Measurements from ENCODE around the gene DMXL1. TPM values are rescaled to one million over a fixed set of nuclear protein-coding genes. Genes with fewer than 3 reads are reported as not detected.

DMXL1 gene
- total and polyA plus RNA-seq, 4 donors, result 4.3 to 38.1 (median 25.1) TPM

DNA sequence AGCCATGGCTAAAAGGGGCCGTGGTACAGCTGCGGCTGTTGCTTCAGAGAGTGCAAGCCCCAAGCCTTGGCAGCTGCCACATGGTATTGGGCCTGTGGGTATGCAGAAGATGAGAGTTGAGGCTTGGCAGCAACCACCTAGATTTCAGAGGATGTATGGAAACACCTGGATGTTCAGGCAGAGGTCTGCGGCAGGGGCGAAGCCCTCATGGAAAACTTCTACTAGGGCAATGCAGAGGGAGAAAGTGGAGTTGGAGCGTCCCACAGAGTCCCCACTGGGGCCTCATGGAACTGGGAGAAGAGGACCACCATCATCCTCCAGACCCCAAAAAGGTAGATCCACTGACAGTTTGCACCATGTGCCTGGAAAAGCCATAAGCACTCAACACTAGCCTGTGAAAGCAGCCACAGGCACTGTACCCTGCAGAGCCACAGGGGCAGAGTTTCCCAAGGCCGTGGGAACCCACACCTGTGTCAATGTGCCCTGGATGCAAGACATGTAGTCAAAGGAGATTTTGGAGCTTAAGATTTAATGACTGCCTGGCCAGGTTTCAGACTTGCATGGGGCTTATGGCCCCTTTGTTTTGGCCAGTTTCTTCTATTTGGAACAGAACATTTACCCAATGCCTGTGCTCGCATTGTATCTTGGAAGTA is 65.9 kb downstream of the DMXL1 start (continued):
- TF ChIP-seq, protein P1, sequence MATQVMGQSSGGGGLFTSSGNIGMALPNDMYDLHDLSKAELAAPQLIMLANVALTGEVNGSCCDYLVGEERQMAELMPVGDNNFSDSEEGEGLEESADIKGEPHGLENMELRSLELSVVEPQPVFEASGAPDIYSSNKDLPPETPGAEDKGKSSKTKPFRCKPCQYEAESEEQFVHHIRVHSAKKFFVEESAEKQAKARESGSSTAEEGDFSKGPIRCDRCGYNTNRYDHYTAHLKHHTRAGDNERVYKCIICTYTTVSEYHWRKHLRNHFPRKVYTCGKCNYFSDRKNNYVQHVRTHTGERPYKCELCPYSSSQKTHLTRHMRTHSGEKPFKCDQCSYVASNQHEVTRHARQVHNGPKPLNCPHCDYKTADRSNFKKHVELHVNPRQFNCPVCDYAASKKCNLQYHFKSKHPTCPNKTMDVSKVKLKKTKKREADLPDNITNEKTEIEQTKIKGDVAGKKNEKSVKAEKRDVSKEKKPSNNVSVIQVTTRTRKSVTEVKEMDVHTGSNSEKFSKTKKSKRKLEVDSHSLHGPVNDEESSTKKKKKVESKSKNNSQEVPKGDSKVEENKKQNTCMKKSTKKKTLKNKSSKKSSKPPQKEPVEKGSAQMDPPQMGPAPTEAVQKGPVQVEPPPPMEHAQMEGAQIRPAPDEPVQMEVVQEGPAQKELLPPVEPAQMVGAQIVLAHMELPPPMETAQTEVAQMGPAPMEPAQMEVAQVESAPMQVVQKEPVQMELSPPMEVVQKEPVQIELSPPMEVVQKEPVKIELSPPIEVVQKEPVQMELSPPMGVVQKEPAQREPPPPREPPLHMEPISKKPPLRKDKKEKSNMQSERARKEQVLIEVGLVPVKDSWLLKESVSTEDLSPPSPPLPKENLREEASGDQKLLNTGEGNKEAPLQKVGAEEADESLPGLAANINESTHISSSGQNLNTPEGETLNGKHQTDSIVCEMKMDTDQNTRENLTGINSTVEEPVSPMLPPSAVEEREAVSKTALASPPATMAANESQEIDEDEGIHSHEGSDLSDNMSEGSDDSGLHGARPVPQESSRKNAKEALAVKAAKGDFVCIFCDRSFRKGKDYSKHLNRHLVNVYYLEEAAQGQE (IDR thresholded peaks at IDR 0.05), result no peak

DNA sequence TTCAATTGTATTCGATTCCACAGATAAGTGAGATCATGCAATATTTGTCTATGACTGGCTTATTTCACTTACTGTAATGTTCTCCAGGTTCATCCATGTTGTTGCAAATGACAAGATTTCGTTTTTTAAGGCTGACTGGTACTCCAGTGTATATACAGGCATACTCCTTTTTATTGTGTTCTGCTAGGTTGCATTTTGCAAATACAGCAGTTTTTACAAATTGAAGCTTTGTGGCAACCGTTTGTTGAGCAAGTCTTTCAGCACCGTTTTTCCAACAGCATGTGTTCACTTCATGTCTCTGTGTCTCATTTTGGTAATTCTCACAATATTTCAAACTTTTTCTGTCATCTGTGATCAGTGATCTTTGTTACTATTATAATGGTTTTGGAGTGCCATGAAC is 82.7 kb downstream of the DMXL1 start:
- Histone ChIP-seq H3K27me3 (ENCODE audit: control insufficient read depth in 4 of 4, insufficient read depth in 4 of 4, low read length in 3 of 4) (no peaks in the 10 kb centered on the region), H3K9me3 (ENCODE audit: control insufficient read depth in 4 of 4, low read length in 3 of 4) (no peaks in the 10 kb centered on the region), H3K4me1 (ENCODE audit: control insufficient read depth in 4 of 4, insufficient read depth in 4 of 4, low read length in 3 of 4) (peaks cover 0 to 2% (median 0%) of the 10 kb centered on the region in 4 donors), H3K4me3 (ENCODE audit: low read depth in 1 of 3, low read length in 3 of 3) (no peak overlapping the region), H3K9ac (ENCODE audit: low read depth in 1 of 2, low read length in 2 of 2) (no peak overlapping the region), H3K27ac (ENCODE audit: low read depth in 1 of 2, low read length in 2 of 2) (no peak overlapping the region), H3K36me3 (ENCODE audit: control insufficient read depth in 4 of 4, insufficient read depth in 3 of 4, low read depth in 1 of 4, low read length in 3 of 4) (peaks cover 3 to 26% (median 22%) of the 10 kb centered on the region in 4 donors)
- TF ChIP-seq, protein P2, sequence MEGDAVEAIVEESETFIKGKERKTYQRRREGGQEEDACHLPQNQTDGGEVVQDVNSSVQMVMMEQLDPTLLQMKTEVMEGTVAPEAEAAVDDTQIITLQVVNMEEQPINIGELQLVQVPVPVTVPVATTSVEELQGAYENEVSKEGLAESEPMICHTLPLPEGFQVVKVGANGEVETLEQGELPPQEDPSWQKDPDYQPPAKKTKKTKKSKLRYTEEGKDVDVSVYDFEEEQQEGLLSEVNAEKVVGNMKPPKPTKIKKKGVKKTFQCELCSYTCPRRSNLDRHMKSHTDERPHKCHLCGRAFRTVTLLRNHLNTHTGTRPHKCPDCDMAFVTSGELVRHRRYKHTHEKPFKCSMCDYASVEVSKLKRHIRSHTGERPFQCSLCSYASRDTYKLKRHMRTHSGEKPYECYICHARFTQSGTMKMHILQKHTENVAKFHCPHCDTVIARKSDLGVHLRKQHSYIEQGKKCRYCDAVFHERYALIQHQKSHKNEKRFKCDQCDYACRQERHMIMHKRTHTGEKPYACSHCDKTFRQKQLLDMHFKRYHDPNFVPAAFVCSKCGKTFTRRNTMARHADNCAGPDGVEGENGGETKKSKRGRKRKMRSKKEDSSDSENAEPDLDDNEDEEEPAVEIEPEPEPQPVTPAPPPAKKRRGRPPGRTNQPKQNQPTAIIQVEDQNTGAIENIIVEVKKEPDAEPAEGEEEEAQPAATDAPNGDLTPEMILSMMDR (IDR thresholded peaks at IDR 0.05; ENCODE audit: low read depth, low read length, missing input control), result no peak
- TF ChIP-seq HNF4A (conservative IDR thresholded peaks at IDR 0.05) (no peak), FOXA2 (IDR thresholded peaks at IDR 0.05) (no peak)
- TF ChIP-seq, protein P3, sequence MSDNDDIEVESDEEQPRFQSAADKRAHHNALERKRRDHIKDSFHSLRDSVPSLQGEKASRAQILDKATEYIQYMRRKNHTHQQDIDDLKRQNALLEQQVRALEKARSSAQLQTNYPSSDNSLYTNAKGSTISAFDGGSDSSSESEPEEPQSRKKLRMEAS (IDR thresholded peaks at IDR 0.05), result no peak
- WGBS, result 81% methylated on average over 4 of the region's 4 CpGs
- DNase-seq (ENCODE audit: low spot score), result no peak

DNA sequence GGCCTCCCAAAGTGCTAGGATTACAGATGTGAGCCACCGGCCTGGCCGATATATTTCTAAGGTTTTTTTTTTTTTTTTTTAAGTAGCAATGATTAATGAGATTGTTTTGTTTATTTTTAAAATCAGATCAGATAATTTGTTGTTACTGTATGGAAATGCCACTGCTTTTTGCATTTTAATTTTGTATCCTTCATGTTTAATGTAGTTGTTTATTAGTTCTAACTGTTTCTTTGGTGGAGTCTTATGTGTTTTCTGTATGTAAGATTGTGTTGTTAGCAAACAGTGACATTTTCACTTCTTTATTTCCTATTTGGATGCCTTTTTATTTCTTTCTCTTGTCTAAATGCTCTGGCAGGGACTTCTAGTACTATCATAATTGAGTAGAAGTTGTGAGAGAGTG is 87.3 kb downstream of the DMXL1 start:
- WGBS, result 98% methylated on average over 2 of the region's 2 CpGs
- Histone ChIP-seq H3K36me3 (ENCODE audit: control insufficient read depth in 4 of 4, insufficient read depth in 3 of 4, low read depth in 1 of 4, low read length in 3 of 4) (peaks cover 0 to 14% (median 3%) of the 10 kb centered on the region in 4 donors), H3K4me1 (ENCODE audit: control insufficient read depth in 4 of 4, insufficient read depth in 4 of 4, low read length in 3 of 4) (peaks cover 0 to 2% (median 0%) of the 10 kb centered on the region in 4 donors), H3K9ac (ENCODE audit: low read depth in 1 of 2, low read length in 2 of 2) (no peak overlapping the region), H3K9me3 (ENCODE audit: control insufficient read depth in 4 of 4, low read length in 3 of 4) (no peaks in the 10 kb centered on the region), H3K27me3 (ENCODE audit: control insufficient read depth in 4 of 4, insufficient read depth in 4 of 4, low read length in 3 of 4) (no peaks in the 10 kb centered on the region), H3K4me3 (ENCODE audit: low read depth in 1 of 3, low read length in 3 of 3) (no peak overlapping the region), H3K27ac (ENCODE audit: low read depth in 1 of 2, low read length in 2 of 2) (no peak overlapping the region)
- DNase-seq (ENCODE audit: low spot score), result no peak
- TF ChIP-seq TAF1 (conservative IDR thresholded peaks at IDR 0.05), result no peak
- no peak for TF ChIP-seq FOXA2 (IDR thresholded peaks at IDR 0.05)
- TF ChIP-seq, protein P2 (IDR thresholded peaks at IDR 0.05; ENCODE audit: low read depth, low read length, missing input control), result no peak
- TF ChIP-seq JUND (IDR thresholded peaks at IDR 0.05), result no peak
- TF ChIP-seq, protein P1 (IDR thresholded peaks at IDR 0.05), result no peak
- TF ChIP-seq, protein P4, sequence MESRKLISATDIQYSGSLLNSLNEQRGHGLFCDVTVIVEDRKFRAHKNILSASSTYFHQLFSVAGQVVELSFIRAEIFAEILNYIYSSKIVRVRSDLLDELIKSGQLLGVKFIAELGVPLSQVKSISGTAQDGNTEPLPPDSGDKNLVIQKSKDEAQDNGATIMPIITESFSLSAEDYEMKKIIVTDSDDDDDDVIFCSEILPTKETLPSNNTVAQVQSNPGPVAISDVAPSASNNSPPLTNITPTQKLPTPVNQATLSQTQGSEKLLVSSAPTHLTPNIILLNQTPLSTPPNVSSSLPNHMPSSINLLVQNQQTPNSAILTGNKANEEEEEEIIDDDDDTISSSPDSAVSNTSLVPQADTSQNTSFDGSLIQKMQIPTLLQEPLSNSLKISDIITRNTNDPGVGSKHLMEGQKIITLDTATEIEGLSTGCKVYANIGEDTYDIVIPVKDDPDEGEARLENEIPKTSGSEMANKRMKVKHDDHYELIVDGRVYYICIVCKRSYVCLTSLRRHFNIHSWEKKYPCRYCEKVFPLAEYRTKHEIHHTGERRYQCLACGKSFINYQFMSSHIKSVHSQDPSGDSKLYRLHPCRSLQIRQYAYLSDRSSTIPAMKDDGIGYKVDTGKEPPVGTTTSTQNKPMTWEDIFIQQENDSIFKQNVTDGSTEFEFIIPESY (IDR thresholded peaks at IDR 0.05), result no peak
- TF ChIP-seq RXRA (IDR thresholded peaks at IDR 0.05), result no peak
- no peak for TF ChIP-seq HNF4G (IDR thresholded peaks at IDR 0.05)
- no peak for TF ChIP-seq RAD21 (IDR thresholded peaks at IDR 0.05)
- TF ChIP-seq HNF4A (conservative IDR thresholded peaks at IDR 0.05), result no peak

Data from liver (tissue), 9 donors.